Stimulated activated CD8-positive, alpha-beta memory T cell treated with anti-CD3 and anti-CD28 coated beads, Interleukin-7, amount 100 ng/mL, for 1 hour (primary cell): Measurements from ENCODE around the gene RPLP2.

ENCODE experiments used
- DNase-seq, 2 donors: peaks; one replicate each; pipeline ENCODE4 v3.0.0-alpha.2; 2020; ENCODE audit warnings: low read depth in 2 of 2

RPLP2 gene

GRCh38 chr11:836700-837099 is 26.9 kb downstream of the RPLP2 start:
- DNase-seq: no peak

DNA sequence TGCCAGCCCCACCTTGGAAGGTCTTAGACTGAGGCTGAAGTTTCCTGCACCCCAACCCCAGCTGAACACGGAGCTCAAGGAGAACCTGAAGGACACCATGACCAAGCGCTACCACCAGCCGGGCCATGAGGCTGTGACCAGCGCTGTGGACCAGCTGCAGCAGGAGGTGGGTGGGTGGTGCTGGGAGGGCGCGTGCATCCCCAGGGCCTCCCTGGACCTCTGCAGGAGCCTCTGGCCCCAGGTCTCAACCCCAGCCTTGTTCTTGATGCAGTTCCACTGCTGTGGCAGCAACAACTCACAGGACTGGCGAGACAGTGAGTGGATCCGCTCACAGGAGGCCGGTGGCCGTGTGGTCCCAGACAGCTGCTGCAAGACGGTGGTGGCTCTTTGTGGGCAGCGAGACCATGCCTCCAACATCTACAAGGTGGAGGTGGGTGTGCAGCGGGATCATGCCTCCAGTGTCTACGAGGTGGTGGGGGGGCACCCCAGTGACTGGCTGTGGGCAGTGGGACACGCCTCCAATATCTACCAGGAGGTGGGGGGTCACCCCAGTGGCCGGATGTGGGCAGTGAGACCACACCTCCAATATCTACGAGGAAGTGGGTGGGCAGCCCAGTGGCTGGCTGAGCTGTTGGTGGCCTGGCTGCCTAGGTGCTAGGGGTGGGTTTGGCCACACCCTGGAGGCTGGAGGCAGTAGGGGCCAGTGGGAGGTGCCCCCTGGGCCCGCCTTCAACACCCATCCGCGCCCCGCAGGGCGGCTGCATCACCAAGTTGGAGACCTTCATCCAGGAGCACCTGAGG is 27.6 kb downstream of the RPLP2 start:
- no peak for DNase-seq

DNA sequence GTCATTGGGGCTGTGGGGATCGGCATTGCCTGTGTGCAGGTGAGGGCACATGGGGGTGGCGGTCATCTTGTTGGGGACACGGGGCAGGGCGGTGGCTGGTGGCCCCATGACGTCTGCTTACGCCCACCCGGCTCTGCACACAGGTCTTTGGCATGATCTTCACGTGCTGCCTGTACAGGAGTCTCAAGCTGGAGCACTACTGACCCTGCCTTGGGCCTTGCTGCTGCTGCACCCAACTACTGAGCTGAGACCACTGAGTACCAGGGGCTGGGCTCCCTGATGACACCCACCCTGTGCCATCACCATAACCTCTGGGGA is 28.2 kb downstream of the RPLP2 start:
- DNase-seq: no peak

- DNase-seq: no peak
Observed at GRCh38 chr11:838441-839279, 28.9 kb downstream of the RPLP2 start.

DNA sequence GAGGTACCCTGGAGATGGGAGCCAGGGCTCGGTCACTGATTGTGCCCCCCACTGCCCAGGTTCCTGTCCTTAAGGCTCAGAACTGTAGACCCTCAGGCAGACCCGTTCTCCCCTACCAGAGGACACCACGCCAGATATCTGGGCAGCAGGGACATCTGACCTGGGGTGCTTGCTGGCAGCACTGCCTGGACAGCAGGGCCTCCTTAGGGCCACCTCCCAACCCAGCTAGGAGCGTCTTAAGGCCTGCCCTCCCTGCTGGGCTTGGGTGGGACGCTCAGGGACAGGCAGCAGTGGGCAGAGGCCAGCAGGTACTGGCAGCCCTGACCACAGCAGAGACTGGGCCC is 29.5 kb downstream of the RPLP2 start:
- no peak for DNase-seq

- DNase-seq: no peak
Observed at GRCh38 chr11:839875-840617, 30.3 kb downstream of the RPLP2 start.

DNA sequence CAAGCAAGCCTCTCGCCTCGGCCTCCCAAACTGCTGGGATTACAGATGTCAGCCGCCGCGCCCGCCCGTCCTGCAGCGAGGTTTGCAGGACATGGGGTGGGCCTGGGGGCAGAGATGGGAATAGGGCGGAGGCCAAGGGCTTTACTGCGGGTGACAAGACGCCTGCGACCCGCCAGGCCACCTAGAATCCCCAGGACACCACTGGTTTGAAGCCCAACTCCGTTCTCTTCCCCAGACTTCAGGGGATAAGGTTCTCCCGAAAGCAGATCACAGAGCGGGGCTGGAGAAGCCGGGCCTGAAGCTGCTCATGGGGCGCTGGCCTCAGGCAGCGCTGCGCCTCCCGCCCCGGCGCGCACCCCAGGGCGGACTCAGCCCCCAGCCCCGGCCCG is 32.2 kb downstream of the RPLP2 start:
- DNase-seq: no peak

- peak; percentile 75 to 82 for DNase-seq
Observed at GRCh38 chr11:842370-843002, 32.7 kb downstream of the RPLP2 start, which contains the start of the genes POLR2L and TSPAN4. POLR2L (minus strand) TSS chr11:842529; CDS start chr11:842508, 21 bp downstream. TSPAN4 (plus strand) TSS chr11:842852; CDS start chr11:850305, 7,453 bp downstream.

DNA sequence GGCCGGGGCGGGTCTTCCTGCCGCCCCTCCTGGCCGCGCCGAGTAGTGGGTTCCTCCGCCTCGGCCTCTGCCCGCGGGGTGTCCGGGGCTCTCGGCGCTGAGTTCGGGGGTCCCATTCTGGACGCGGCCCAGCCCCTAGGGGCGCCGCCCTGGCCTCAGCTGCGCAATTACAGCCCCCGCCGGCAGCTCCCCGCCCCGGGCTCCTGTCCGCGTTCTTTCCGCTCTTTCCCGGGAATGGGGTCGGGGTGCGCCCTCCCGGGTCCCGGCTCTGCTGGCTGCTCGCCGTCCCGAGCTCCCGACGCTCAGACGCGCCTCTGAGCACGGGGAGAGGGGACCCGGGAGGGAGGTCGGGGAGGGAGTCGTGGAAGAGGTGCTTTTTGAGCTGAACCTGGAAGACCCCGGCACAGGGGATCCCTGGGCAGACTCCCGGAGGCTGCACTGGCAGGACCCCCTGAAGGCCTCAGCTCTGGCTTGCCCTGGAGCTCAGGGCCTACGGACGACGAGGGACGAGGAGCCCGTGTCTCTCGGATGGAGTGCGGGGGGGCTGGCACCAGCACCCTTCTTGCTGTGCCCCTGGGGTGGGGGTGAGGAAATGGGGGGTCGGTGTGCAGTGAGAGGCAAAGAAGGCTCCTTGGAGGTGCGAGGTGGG is 33.4 kb downstream of the RPLP2 start:
- DNase-seq: no peak

DNA sequence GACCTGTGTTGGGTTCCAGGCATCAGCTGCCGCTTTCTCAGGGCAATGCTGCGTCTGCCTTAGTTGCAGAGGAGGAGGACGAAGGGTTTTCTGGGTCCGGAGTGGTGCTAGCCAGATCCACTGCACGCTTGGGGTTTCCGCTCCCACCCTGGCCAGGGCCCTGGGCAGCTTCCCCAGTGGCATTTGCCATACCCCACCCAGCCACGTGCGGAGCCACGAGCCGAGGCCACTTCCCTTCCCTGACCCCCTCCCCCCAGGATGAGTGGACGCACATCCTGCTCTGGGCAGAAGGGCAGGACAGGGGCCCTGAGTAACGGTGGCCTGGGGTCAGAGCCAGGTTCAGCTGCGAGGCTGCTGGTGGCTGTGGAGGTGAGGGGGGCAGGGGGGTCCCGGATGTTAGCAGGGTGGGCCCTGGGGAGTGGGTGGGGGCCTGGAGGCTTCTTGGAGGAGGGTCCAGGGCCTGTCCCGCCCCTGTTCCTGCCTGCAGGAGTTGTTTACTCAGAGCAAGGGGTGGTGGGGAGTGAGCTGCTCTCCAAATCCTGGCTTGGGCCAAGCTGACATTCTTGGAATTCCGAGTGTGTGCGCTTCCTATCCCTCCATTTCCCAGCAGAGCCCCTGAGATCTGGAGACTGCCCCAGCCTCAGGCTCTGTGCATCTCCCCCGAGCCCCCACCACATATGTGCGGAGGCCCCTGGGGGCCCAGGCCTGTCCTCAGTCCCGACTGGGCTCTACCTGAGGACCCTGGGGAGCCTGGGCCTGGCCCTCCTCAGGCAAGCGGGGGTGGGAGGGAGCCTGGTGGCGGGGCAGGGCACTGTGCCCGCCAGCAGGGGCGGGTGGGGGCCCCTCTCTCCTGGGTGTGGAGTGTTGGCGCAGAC is 34.3 kb downstream of the RPLP2 start:
- no peak for DNase-seq

GRCh38 chr11:844693-845644 is 35.2 kb downstream of the RPLP2 start:
- no peak for DNase-seq

- DNase-seq: no peak
Observed at GRCh38 chr11:845872-846495, 36.2 kb downstream of the RPLP2 start.

DNA sequence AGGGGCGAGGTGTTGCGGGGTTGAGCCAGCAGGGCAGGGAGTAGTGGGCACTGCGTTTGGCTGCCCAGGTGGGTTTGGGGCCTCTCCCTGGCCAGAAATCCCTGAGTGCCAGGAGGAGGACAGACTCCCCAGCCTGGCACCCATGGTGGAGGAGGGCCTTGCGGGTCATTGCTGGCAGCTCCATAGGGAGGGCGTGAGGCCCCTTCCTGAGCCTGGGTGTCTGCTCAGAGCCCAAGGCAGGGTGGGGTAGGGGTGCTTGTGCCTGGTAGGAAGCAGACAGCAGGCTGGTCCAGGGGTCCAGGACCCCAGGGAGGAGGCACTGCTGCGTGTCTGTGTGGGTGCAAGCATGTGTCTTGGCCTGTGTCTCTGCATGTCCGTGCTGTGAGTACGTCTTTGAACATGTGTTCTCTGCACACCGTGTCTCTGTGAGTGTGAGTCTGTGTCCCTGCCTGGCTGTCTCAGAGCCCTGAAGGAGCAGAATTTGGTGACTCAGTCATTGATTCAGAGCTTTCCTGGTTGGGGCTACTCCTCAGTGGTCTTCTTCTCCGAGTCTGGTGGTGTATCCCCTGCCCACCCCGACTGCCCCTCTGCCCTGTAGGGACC is 36.8 kb downstream of the RPLP2 start:
- no peak for DNase-seq

GRCh38 chr11:847876-848275 is 38.1 kb downstream of the RPLP2 start:
- DNase-seq: no peak

- peak; percentile 44 to 48 for DNase-seq
Observed at GRCh38 chr11:848380-848931, 38.7 kb downstream of the RPLP2 start.

DNA sequence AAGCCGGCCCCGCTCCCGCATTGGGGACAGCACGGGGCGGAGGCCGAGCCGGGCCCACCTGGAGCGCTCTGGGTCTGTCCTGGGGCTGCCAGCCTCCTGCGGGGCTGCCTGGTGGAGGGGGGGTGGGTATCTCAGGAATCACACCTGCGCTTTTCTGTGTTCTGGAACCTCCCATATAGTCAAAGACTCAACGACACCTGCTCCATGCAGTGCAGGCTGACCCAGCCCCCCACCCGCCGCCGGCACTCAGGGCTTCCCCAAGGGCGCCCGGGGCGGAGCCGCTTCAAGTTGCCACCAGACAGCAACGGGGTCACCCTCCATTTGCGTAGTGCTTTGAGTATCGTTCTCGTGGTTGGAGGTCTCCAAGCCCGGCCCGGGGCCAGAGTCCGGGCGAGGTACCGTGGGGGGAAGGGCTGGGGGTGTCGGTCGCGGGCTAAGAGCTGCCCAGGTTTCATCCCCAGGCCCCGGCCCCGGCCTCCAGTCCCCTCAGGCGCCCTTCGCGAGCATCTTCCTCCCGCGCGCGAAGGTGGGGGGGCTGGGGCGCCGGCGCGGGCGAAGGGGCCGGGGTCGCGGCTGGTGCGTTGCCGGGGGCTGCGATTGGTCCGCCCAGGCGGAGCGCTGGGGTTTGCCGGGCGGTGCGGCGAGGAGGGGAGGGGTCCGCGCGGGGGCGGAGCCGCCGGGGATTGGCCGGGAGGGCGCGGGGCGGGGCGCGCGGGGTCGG is 39.5 kb downstream of the RPLP2 start:
- DNase-seq: no peak
